GM12864 (cell line): ENCODE data around the gene RDH5.
"Not testable (repeated sequence)": the region's sequence is repeated elsewhere in the genome, so short reads cannot be mapped to it uniquely, and the experiment has no call there.

Experiments
- DNase-seq: peaks from one replicate; pipeline ENCODE4 v3.0.0-alpha.2; 2011; ENCODE audit warnings: low read depth
- H3K4me3 ChIP-seq: 2 replicates; pipeline ENCODE4 v1.5.1; 2011; ENCODE audit warnings: mild to moderate bottlenecking, low read depth, low read length, control low read depth
- TF ChIP-seq, protein P1 (sequence below): IDR thresholded peaks from 2 replicates; pipeline ENCODE4 v1.5.1; 2011; ENCODE audit warnings: low read depth, mild to moderate bottlenecking, moderate library complexity, low read length, control low read depth, inconsistent platforms; ENCODE audit errors: missing control alignments

RDH5 gene

DNA sequence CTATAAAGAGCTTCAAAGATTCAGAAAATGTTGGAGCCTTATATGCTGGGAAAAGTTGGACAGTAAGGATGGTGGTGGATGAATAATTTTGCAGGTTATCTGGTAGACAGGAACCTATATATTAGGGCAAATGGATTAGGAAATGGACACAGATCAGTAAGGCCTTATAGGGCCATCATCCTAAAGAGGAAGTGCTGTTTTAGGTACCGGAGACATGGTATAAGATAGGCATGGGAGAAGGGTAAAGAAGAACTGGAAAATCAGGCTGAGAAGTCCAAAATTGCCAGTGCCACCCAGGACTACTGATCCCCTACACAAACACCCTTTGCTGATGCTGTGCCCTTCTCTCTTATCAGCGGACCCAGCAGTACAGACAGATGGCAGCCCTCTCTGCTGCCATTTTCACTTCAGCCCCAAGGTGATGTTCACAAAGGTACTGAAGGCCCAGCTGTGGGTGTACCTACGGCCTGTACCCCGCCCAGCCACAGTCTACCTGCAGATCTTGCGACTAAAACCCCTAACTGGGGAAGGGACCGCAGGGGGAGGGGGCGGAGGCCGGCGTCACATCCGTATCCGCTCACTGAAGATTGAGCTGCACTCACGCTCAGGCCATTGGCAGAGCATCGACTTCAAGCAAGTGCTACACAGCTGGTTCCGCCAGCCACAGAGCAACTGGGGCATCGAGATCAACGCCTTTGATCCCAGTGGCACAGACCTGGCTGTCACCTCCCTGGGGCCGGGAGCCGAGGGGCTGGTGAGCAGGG is 28.2 kb downstream of the RDH5 start:
- TF ChIP-seq, protein P1, sequence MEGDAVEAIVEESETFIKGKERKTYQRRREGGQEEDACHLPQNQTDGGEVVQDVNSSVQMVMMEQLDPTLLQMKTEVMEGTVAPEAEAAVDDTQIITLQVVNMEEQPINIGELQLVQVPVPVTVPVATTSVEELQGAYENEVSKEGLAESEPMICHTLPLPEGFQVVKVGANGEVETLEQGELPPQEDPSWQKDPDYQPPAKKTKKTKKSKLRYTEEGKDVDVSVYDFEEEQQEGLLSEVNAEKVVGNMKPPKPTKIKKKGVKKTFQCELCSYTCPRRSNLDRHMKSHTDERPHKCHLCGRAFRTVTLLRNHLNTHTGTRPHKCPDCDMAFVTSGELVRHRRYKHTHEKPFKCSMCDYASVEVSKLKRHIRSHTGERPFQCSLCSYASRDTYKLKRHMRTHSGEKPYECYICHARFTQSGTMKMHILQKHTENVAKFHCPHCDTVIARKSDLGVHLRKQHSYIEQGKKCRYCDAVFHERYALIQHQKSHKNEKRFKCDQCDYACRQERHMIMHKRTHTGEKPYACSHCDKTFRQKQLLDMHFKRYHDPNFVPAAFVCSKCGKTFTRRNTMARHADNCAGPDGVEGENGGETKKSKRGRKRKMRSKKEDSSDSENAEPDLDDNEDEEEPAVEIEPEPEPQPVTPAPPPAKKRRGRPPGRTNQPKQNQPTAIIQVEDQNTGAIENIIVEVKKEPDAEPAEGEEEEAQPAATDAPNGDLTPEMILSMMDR, result no peak
- no peak for DNase-seq
- H3K4me3 ChIP-seq, result no peak overlapping the region

DNA sequence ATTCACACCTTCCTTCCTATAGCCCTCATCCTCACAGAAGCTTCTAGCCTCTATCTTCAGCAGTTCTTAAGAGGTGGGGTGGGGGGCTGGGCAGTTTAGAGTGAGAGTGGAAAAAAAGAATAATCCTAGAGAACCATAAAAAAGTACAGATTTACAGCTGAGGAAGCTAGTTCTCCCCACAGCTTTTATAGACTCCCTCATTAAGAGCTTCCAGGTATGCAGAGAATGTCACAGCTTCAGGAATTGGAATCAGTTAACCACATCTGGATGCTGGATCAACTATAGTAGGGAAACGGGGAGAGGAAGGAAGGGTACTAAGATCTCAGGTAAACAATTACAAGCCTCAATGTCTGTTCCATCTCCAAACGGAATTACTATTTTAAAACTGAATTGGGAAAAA is 35.1 kb downstream of the RDH5 start:
- DNase-seq, result no peak
- H3K4me3 ChIP-seq, result no peak overlapping the region
- TF ChIP-seq, protein P1, result no peak

DNA sequence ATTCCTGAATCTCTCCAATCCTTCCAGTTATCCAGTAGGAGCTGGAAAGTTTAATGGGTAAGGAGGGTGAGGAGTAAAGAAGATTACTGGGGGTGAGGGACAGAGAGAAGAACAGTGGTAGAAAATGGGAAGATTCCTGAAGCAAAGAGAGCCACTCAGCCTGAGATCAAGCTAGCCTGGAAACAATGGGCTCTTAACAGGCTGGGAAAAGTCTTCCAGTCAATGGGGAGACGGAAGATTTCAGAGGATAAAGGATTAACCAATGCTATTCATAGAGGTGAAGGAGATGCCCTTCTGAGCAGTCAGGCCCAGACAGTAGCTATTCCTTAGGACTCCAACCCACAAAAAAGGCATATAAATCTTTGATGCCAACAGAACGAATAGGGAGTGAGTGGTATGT is 37.5 kb downstream of the RDH5 start:
- no peak for DNase-seq
- H3K4me3 ChIP-seq, result no peak overlapping the region
- TF ChIP-seq, protein P1, result no peak

DNA sequence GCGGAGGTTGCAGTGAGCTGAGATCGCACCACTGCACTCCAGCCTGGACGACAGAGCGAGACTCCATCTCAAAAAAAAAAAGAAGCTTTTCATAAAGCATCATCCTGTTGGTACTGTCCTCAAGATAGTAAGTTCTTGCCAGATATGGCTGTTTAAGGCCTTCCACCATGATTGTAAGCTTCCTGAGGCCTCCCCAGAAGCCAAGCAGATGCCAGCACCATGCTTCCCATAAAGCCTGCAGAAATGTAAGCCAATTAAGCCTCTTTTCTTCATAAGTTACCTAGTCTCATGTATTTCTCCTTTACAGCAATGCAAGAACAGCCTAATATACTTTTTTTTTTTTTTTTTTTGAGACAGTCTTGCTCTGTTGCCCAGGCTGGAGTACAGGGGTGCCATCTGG is 38.4 kb downstream of the RDH5 start:
- H3K4me3 ChIP-seq, DNase-seq: not testable (repeated sequence)

DNA sequence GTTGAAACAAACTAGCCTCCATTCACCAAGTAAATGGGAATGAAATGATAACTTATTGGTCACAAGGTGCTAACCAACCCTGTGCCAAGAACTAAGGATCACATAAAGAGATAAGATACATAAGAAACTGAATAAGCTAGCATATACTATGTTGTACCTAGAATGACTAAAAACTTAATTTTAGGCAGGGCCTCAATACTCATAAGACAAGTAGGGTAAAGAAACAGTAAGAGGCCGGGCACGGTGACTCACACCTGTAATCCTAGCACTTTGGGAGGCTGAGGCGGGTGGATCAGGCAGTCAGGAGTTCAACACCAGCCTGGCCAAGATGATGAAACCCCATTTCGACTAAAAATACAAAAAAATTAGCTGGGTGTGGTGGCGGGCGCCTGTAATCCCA is 40.5 kb downstream of the RDH5 start:
- DNase-seq, result no peak
- no peak overlapping the region for H3K4me3 ChIP-seq
- TF ChIP-seq, protein P1, result no peak

DNA sequence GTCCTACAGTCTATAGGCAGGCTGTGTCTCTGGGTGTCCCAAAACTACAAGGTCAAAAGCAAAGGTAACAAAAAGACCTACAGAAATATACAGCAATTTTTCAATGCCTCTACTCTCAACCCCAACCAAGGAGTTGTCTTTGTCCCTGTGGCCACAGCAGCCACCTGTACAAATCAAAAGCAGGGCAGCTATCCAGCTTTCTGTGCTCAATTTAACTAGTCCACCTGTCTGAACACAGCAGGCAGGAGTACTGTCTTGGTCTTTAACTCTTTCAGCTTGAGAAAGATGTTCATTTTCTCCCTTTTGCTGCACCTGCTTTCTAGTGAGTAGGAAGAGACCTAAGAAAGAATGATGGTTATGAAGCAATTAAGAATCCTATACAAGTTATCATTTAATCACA is 42.5 kb downstream of the RDH5 start:
- no peak overlapping the region for H3K4me3 ChIP-seq
- TF ChIP-seq, protein P1, result no peak

DNA sequence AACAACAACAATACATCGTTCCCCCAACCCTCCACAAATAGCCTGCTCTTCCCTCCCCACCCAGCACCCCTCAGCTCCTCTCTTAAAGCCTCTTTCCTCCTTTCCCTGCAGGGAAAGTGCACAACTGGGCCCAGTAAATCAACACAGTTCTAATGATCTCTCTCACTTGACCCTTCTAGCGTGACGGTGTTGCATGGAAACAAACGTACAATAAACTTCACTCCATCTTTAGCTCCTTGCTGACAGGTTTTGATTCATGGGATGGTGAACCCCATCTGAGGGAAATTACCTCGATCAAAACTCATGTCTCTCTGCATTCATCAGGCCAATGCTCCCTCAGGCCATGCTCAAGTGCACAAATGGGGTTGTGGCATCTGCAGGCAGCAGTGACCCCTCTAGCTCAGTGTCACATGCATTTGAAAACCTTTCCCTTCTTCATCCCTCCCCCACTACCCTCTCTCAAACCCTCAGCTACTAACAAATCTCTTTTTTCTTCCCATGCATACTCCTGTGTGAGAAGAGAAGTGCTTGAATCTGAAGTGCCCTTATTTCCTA is 45.6 kb downstream of the RDH5 start:
- TF ChIP-seq, protein P1, result no peak
- DNase-seq, result no peak
- H3K4me3 ChIP-seq, result no peak overlapping the region

More for the DNA sequence above, 42.5 kb downstream of the RDH5 start:
- DNase-seq, result no peak
